DOHH2 (cell line): ENCODE data around the gene SWT1.

Experiments
- CTCF ChIP-seq: fragments of 200-600 bp; sonication (generic); IDR thresholded peaks from one replicate; pipeline ENCODE4 v1.5.1; 2014; ENCODE audit warnings: antibody characterized with exemption, mild to moderate bottlenecking, low read depth, low read length; ENCODE audit not compliant: poor library complexity, severe bottlenecking
- EZH2phosphoT487 ChIP-seq: fragments of 200-600 bp; sonication (generic); IDR thresholded peaks from 2 replicates; pipeline ENCODE4 v1.6.1; 2017; ENCODE audit warnings: borderline replicate concordance, mild to moderate bottlenecking, antibody characterized with exemption, low read length, moderate library complexity, mixed read lengths

- TF ChIP-seq CTCF (no peak), EZH2phosphoT487 (no peak)
Observed at GRCh38 chr1:185288435-185288834, 131.5 kb downstream of the SWT1 start.
